ENCODE results near the gene MST1R. TPM values are rescaled to one million over a fixed set of nuclear protein-coding genes. Genes with fewer than 3 reads are reported as not detected.

Gene MST1R
- total and polyA plus RNA-seq, 9 of the 15 experiments (the other 6 are each of a cell fraction or from before 2014, with no cell fraction given) = 1.3 to 10.0 (median 3.8) TPM

DNA sequence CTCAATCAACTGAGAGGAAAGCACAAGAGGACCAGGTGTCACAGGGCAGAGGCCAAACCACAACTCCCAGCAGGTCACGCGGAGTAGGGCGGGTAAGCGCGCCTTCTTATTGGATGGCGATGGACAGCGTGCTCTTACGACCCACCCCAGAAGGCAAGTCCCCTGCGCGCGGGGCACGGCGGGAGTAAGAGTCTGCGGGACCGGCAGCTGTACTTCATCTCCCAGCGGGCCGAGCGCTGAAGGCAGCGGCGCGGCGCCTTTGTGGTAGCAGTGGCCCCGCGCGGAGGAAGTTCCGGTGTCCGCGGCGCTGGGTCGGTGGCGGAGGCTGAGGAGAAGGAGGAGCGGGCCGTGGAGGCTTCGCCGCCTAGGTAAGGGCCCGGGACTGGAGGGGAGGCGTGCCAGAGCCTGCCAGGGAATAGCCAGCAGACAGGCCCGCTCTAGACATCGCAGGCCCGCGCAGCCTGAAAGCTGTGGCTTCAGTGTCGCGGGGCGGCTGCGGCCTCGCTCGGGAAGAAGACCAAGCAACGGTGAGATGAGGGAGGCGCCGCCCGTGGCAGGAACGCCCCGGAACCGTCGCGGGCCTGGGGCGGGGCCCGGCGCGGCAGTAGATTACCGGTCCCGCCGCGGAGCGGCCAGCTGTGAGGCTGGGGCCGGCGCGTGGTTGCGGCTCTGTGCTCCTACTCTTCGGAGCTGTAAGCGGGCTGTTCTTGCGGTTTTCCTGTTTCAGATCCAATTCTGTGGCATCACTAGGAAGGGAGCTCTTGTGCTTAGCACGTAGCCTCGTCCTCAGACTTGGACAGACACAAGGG is 36.4 kb upstream of the MST1R start, which contains the start of gene RBM6 (continued):
- TF ChIP-seq, protein P1, sequence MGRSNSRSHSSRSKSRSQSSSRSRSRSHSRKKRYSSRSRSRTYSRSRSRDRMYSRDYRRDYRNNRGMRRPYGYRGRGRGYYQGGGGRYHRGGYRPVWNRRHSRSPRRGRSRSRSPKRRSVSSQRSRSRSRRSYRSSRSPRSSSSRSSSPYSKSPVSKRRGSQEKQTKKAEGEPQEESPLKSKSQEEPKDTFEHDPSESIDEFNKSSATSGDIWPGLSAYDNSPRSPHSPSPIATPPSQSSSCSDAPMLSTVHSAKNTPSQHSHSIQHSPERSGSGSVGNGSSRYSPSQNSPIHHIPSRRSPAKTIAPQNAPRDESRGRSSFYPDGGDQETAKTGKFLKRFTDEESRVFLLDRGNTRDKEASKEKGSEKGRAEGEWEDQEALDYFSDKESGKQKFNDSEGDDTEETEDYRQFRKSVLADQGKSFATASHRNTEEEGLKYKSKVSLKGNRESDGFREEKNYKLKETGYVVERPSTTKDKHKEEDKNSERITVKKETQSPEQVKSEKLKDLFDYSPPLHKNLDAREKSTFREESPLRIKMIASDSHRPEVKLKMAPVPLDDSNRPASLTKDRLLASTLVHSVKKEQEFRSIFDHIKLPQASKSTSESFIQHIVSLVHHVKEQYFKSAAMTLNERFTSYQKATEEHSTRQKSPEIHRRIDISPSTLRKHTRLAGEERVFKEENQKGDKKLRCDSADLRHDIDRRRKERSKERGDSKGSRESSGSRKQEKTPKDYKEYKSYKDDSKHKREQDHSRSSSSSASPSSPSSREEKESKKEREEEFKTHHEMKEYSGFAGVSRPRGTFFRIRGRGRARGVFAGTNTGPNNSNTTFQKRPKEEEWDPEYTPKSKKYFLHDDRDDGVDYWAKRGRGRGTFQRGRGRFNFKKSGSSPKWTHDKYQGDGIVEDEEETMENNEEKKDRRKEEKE (IDR thresholded peaks at IDR 0.05; ENCODE audit: borderline replicate concordance in 1 of 2, control insufficient read depth in 1 of 2, low read depth in 2 of 2, low read length in 1 of 2) = no peak
- TF ChIP-seq NFRKB (IDR thresholded peaks at IDR 0.05; ENCODE audit: low read depth) = no peak
- TF ChIP-seq, protein P2, sequence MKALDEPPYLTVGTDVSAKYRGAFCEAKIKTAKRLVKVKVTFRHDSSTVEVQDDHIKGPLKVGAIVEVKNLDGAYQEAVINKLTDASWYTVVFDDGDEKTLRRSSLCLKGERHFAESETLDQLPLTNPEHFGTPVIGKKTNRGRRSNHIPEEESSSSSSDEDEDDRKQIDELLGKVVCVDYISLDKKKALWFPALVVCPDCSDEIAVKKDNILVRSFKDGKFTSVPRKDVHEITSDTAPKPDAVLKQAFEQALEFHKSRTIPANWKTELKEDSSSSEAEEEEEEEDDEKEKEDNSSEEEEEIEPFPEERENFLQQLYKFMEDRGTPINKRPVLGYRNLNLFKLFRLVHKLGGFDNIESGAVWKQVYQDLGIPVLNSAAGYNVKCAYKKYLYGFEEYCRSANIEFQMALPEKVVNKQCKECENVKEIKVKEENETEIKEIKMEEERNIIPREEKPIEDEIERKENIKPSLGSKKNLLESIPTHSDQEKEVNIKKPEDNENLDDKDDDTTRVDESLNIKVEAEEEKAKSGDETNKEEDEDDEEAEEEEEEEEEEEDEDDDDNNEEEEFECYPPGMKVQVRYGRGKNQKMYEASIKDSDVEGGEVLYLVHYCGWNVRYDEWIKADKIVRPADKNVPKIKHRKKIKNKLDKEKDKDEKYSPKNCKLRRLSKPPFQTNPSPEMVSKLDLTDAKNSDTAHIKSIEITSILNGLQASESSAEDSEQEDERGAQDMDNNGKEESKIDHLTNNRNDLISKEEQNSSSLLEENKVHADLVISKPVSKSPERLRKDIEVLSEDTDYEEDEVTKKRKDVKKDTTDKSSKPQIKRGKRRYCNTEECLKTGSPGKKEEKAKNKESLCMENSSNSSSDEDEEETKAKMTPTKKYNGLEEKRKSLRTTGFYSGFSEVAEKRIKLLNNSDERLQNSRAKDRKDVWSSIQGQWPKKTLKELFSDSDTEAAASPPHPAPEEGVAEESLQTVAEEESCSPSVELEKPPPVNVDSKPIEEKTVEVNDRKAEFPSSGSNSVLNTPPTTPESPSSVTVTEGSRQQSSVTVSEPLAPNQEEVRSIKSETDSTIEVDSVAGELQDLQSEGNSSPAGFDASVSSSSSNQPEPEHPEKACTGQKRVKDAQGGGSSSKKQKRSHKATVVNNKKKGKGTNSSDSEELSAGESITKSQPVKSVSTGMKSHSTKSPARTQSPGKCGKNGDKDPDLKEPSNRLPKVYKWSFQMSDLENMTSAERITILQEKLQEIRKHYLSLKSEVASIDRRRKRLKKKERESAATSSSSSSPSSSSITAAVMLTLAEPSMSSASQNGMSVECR (CRISPR knock-in tag; IDR thresholded peaks at IDR 0.05) = peak; percentile 93
- TF ChIP-seq ZSCAN32 (CRISPR knock-in tag; IDR thresholded peaks at IDR 0.05) = no peak
- TF ChIP-seq SRSF9 (IDR thresholded peaks at IDR 0.05; ENCODE audit: borderline replicate concordance, low read depth, low read length) = no peak
- TF ChIP-seq ZNF444 (CRISPR knock-in tag; IDR thresholded peaks at IDR 0.05) = no peak
- TF ChIP-seq POLR2A (conservative IDR thresholded peaks at IDR 0.05) = peak; percentile 97
- TF ChIP-seq RFX7 (CRISPR knock-in tag; IDR thresholded peaks at IDR 0.05) = no peak
- no peak for TF ChIP-seq XRCC4 (IDR thresholded peaks at IDR 0.05; ENCODE audit: extremely low read depth, insufficient read depth, insufficient read length)
- no peak for TF ChIP-seq HIVEP1 (CRISPR knock-in tag; IDR thresholded peaks at IDR 0.05)
- TF ChIP-seq CBX1 (IDR thresholded peaks at IDR 0.05; ENCODE audit: low read depth) = 0 out of 2 replicates have a peak, but pooled peaks have one; percentile 41
- TF ChIP-seq ZNF3 (CRISPR knock-in tag; IDR thresholded peaks at IDR 0.05) = no peak
- TF ChIP-seq SIN3A (IDR thresholded peaks at IDR 0.05; ENCODE audit: borderline replicate concordance in 2 of 2, control insufficient read depth in 1 of 2, low read depth in 2 of 2, low read length in 2 of 2) = peak; percentile 91 to 98
- 0 out of 2 replicates have a peak, but pooled peaks have one; percentile 32 for TF ChIP-seq HNRNPL (IDR thresholded peaks at IDR 0.05; ENCODE audit: low read depth, low read length)
- TF ChIP-seq BRD9 (IDR thresholded peaks at IDR 0.05; ENCODE audit: low read depth, partially characterized antibody) = no peak
- no peak for TF ChIP-seq ZKSCAN1 (IDR thresholded peaks at IDR 0.05; ENCODE audit: low read depth, low read length)
- TF ChIP-seq, protein P3, sequence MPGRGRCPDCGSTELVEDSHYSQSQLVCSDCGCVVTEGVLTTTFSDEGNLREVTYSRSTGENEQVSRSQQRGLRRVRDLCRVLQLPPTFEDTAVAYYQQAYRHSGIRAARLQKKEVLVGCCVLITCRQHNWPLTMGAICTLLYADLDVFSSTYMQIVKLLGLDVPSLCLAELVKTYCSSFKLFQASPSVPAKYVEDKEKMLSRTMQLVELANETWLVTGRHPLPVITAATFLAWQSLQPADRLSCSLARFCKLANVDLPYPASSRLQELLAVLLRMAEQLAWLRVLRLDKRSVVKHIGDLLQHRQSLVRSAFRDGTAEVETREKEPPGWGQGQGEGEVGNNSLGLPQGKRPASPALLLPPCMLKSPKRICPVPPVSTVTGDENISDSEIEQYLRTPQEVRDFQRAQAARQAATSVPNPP (IDR thresholded peaks at IDR 0.05; ENCODE audit: borderline replicate concordance, insufficient read depth, insufficient read length) = no peak
- no peak for TF ChIP-seq ZNF146 (CRISPR knock-in tag; IDR thresholded peaks at IDR 0.05; ENCODE audit: unreplicated experiment)
- TF ChIP-seq SRF (CRISPR knock-in tag; IDR thresholded peaks at IDR 0.05) = peak in 1 of 2 experiments; percentile 75; a peak in 2 of 4 replicates
